Left ventricle myocardium superior (tissue), 1 donor: Measurements from ENCODE around the gene SNX25. TPM values are rescaled to one million over a fixed set of nuclear protein-coding genes. Genes with fewer than 3 reads are reported as not detected.

Experiments used
- ATAC-seq: fragments of 200-7000 bp; cut with Tn5 transposase; one replicate; pipeline ENCODE4 v1.9.1; 2020; ENCODE audit warnings: mild to moderate bottlenecking, moderate library complexity
- DNase-seq: peaks from one replicate; pipeline ENCODE4 v3.0.0-alpha.2; 2020
- intact Hi-C: fragments of 100-400 bp; cut with micrococcal nuclease; formaldehyde crosslinking; loops from one replicate; pipeline ENCODE4 v1.11.0; 2022
- total RNA-seq: library from RNA; stranded (reverse); fragmentation: NEBNext Ultra II Directional; extraction: Animal tissue kit (Norgen Biotek cat#: 25700); gene quantifications from one replicate; pipeline ENCODE4 v1.2.1, GENCODE V29; 2021
- donor health status: DM: no; HTN: yes; CAD: no; lungs with severe emphysema.

The SNX25 gene
- total RNA-seq, 1 donor from 2014 or later: 10.0 TPM

DNA sequence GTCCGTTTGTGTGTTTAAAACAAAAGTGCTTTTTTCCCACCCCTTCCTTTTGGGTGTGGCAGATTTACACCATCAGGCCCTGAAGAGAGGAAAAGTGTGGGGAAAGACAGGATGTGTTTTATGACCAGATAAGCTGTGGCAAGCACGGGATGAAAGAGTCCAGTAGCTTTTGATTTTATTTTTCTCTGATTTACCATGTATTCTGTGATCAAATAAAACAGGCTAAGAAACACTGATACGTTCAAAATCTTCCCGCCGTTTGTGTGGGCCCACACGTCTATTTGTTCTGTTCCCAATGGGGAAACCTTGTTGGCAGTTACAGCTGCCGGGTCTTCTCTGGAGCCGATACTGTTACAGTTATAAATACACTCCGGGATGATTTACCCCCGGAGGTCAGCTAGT, 175.5 kb downstream of the SNX25 start:
- peak; percentile 53 for ATAC-seq
- intact Hi-C loops: no loop called here
- DNase-seq: no peak

DNA sequence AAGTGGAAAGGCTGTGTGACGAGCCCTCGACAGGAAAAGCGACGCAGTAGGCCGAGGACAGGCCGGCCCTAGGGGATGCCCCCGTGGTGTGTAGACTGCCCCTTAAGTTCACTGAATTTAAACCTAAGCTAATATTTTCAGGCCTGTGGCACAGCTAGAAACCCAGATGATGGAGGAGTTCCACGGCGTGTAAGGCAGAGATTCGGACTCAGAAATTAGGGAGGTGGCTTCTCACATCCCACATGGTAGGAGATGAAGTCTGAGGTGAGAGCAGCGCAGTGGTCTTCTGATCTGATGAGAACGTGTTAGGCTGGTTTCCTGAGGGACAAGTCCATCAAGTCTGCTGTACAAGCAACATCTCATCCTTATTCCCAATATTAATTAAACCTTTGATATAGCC, 178.6 kb downstream of the SNX25 start:
- no peak for DNase-seq
- ATAC-seq: no peak
- intact Hi-C loops: no loop called here

DNA sequence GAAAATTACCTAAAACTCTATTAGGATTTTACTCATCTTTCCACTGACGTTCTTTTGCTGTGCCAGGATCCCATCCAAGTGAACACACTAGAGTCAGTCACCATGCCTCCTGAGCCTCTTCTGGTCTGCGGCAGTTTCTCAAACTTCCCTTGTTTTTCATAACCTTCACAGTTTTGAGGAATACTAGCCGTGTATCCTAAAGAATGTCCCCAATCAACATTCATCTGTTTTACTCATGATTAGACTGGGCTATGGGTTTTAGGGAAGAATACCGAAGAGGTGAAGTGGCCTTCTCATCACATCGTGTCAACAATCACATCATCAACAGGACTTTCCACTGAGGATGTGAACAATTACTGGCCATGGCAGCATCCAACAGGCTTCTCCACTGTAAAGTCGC, 181.5 kb downstream of the SNX25 start:
- intact Hi-C loops: no loop called here
- DNase-seq: no peak
- ATAC-seq: no peak

DNA sequence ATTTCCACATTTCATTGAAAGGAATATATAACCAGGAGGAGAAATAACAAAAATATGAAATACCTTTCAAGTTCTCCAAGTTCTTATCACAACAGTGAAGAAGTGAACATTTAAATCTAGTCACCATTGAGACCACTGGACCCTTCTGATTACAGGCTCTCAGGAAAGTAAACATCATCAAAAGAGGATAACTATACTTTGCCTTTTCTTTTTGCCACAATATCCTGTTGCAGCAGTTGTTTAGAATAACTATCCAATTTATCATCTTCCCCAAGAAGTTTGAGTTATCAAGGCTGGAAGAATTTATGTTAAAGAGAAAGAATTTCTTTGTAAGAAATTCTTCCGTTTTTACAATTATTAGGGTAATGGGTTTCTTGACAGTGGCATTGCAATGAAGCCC, 182.8 kb downstream of the SNX25 start:
- DNase-seq (no peak), ATAC-seq (no peak)
- intact Hi-C loops: no loop called here

DNA sequence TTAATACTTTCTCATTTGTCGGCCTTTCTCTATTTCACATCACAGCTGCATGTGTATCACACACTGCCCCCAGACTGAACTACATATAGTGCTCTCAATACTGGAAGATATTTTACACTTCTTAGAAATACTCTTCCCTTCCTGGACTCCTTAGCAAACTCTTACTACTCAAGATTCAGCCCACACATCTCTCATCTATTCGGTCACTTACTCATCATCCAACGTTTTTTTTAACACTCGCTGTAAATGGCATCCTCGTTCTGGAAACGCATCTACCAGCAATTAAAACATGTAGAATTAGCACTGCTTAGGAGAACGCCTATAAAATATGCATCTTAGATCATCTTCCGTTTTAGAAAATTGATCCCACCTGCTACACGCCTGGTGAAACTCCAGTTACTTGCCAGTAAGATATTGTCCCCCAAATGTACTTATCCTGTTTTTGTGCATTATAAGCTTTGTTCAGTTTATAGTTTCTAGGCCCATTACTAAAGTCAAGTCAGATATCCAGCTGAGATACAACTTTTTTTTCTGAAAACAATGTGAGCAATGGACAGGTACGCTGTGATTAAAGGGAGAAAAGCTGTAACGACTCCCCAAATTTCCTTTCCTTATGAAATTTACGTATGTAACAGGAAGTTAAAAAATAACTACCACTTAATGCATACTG, 185.3 kb downstream of the SNX25 start:
- intact Hi-C loops: no loop called here
- ATAC-seq (no peak), DNase-seq (no peak)

DNA sequence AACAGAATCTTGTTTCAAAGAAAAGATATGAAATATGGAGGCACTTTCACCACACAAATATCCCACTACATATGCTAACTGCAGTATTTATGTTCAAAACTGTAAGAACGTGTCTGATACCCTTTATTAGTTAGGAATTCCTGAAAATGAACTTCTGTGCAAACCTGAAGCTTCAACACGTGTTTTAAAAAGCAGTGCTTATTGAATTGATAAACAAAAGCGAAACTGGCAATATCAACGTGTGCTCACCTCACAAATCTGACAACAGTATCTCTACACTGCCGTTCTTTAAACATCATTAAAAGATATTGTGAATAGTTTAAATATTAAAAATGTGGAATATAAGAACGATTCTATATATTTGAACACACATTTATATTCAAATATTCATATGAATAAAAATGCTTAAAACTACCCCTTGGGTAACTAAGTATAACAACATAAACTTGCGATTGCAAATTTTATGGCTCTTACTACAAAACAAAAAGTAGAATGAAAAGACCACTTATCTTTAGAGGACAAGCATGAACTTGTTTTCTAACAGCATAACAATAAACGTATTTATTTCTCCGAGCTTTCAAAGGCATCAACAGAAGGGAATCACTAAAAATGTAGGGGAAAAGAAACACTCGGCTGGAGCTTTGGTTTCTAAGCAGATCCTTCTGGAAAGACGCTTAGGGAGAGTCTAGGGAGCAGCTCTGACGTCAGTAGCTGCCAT, 186.0 kb downstream of the SNX25 start, which contains the start of gene LRP2BP:
TSS of gene LRP2BP (minus strand) at position 687 of the 718 bp plus-strand sequence. CDS start 17,738 bp downstream, outside the sequence.
- no peak for DNase-seq
- intact Hi-C loops: no loop called here
- no peak for ATAC-seq

DNA sequence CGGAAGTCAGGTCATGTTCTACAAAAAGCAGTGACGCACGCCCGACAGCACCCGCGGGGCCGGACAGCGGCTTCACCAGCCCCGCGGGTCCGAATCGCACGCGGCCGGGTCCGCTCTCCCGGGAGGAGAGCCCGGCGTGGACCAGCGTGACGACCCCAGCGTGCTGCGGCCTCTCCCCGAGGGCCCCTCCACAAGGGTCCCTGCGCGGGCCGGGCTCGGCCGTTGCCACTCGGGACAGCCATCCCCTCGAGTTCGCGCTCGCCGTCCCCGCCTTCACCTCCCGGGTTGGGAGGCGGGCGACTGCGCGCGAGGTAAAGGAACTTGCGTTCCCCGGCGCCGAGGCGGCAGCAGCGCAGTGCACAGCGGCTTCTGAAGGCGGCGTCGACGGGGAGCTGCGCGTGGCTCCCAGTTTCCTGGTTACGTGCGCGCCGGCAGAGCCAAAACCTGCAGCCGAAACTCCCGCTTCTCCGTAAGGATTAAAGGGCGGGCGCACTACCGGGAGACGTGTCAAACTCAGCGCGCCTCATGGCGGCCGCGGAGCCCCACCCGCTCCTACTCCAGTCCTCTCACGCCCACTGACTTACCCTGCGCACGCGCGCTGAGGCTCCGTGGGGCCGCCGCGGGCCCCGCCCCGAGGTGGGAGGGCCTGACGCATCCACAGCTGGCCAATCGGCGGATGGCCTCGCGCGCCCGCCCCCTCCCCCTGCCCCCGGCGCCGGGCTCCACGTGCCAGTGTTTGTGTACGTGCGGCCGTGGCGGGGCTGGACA, 186.7 kb downstream of the SNX25 start:
- intact Hi-C loops: no loop called here
- ATAC-seq: peak; percentile 97

DNA sequence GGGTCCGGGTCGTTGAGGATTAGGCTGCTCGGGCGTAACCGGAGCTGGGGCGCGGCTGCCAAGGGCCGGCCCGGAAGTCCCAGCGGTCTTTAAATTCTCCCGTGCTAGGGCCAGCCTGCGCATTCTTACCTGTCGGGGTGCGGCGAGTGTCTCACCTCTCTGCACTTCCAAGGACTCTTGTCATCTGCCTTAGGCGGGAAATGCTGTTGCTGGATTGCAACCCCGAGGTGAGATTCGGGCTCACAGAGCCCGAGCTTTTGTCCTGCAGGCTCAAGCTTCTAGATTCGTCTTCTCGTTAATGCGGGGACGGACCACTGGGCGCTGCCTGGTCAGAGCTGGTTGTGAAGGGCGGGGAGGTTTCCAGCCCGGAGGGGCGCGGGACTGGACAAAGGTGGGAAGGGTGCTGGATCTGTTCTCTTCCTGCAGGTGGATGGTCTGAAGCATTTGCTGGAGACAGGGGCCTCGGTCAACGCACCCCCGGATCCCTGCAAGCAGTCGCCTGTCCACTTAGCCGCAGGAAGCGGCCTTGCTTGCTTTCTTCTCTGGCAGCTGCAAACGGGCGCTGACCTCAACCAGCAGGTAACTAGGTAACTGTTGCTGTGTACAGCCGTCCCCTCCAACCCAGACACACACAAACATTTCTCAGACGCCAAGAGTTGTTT, 187.5 kb downstream of the SNX25 start, which contains the start of gene ANKRD37:
TSS of gene ANKRD37 (plus strand) at position 118 of the 662 bp plus-strand sequence. CDS start at position 201, 83 bp downstream.
- peak; percentile 56 for DNase-seq
- peak; percentile 32 for ATAC-seq
- intact Hi-C loops: no loop called here

More for the DNA sequence above, 186.7 kb downstream of the SNX25 start:
- peak; percentile 99 for DNase-seq

DNA sequence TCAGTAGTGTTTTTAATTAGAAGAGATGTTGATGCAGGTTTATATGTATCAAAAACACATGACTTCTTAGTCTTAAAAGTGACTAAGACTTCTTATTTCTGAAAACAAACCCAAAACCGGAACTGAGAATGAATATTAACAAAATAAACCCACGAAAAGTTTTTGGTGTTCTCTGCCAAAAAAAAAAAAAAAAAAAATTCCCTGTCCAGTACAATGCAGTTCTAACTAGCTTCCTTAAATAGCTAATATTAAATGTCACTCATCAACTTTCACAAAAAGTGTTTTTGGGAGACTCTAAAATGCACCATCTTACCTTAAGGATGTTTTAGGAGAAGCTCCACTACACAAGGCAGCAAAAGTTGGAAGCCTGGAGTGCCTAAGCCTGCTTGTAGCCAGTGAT, 189.2 kb downstream of the SNX25 start:
- intact Hi-C loops: no loop called here
- DNase-seq: no peak
- no peak for ATAC-seq

DNA sequence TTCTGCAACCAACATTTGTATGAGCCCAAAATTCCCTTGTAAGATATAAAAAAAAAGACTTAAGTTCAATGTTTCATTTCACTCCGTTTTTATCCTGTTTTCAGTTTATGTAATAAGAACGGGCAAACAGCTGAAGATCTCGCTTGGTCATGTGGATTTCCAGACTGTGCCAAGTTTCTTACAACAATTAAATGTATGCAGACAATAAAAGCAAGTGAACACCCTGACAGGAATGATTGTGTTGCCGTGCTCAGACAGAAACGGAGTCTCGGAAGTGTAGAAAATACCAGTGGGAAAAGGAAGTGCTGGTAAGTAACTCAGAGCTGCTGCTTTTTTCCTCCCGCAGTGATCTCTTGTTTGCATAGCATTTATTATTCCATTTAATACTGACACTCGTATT, 190.1 kb downstream of the SNX25 start:
- DNase-seq: no peak
- intact Hi-C loops: no loop called here
- no peak for ATAC-seq

DNA sequence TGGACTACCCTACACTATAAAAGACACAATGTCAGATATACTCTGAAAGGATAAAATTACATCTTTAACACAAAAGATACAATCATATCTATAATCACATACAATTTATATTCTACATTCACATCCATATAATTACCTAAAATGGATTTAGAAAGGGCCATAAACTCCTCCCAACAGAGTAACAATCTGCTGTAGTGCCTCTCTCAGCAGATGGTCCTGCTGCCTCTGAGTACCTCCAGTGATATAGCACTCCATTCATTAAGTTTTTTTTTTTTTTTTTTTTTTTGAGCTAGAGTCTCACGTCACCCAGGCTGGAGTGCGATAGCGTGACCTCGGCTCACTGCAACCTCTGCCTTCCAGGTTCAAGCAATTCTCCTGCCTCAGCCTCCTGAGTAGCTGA, 194.6 kb downstream of the SNX25 start:
- ATAC-seq (no peak), DNase-seq (no peak)
- intact Hi-C loops: no loop called here

DNA sequence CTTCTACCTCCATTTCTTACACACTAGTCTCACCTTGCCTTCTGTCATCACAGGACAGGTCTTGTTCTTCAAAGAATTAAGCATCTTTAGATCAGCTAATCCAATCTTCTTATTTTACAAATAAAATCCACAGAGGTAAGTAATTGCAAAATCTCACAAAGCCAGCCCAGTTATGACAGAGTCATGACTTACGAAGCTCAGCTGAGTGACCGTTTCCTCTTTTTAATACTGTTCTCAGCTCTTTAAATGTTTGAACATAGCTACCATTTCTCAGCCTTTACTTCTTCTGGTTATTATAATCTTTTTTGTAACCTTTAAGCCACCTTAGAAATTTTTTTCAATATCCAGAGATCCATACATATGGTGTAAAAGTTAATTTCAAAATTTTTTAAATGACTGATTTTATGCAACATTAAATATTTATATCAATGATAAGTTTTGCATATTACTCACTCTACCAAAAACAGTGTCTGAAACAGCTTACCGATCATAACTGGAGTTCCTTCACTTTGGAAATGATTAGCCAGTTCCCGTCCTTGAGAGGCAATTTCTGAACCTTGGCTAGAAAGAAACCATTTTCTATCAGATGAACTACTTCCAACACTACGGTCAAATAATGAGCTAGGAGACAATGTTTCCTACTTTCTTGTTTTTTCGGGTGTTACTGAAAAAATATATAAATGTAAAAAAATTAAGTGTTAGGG, 196.1 kb downstream of the SNX25 start:
- intact Hi-C loops: no loop called here
- ATAC-seq: no peak

DNA sequence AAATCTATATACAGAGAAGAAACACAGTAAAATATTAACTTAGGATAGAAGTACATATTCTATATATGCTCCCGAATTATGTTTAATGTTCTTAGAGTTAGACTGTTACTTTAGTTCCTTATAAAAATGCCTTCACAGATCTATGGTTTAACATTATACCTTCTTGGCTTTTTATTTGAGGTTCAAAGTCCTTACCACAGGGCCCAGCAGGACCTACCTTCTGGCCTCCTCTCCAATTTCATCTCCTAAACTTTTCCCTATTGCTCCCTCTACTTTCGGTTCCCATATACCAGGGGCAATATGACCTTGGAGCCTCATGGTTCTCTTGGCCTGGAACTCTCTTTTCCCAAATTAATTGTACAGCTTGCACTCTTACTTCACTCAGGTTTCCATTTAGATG, 199.0 kb downstream of the SNX25 start:
- DNase-seq (no peak), ATAC-seq (no peak)
- intact Hi-C loops: no loop called here

More for the DNA sequence above, 196.1 kb downstream of the SNX25 start:
- no peak for DNase-seq

DNA sequence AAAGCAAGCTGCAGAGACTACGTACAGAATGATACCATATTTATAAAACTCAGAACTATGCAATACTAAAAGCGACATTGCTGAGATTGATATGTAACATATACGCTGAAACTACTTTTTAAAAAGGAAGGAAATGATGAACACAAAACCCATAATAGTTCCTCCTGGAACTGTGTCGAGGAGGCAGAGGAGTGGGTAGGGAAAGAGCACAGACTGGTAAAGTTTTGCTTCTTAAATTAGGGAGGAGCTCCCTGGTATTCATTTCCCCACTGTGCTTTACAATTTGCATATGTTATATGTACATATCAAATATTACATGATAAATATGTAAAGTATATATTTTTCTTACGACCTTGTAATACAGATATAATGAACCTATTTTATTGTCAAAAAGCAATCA, 202.5 kb downstream of the SNX25 start:
- intact Hi-C loops: no loop called here
- DNase-seq: no peak
- no peak for ATAC-seq

DNA sequence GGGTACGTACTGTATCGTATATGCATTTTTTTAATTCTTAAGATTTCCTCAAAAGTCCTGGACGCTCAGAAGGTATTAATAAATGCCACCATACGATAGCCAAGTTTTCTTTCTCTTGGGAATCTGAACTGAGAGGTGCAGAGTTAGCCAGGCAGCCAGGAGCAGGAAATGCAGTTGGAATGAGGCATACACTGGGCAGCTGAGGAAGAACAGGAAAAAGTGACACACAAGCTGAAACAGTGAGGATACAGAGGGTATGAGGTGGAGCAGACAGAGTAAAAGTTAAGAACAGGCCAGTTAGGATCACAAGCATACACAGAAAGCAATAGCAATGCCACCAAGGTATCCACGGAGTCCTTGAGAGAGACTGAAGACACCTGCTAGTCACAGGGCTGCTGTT, 203.0 kb downstream of the SNX25 start:
- intact Hi-C loops: no loop called here
- DNase-seq (no peak), ATAC-seq (no peak)
